NOMO-1 treated with dmso at 0.1 percent for 144 hours (cell line): ENCODE data around the gene HOXD4.

Source experiments
- DNase-seq: peaks from one replicate; lab custom pipeline; 2025; ENCODE audit not compliant: unreplicated experiment; lab: John Stamatoyannopoulos, UW

Gene HOXD4

GRCh38 chr2:176187899-176188773 lies 36.8 kb downstream of the HOXD4 start, which contains the start of gene HOXD1:
Gene HOXD1, plus strand, starts transcription at chr2:176188668. Its CDS starts 134 bp downstream, at chr2:176188802.
- no peak for DNase-seq

DNA sequence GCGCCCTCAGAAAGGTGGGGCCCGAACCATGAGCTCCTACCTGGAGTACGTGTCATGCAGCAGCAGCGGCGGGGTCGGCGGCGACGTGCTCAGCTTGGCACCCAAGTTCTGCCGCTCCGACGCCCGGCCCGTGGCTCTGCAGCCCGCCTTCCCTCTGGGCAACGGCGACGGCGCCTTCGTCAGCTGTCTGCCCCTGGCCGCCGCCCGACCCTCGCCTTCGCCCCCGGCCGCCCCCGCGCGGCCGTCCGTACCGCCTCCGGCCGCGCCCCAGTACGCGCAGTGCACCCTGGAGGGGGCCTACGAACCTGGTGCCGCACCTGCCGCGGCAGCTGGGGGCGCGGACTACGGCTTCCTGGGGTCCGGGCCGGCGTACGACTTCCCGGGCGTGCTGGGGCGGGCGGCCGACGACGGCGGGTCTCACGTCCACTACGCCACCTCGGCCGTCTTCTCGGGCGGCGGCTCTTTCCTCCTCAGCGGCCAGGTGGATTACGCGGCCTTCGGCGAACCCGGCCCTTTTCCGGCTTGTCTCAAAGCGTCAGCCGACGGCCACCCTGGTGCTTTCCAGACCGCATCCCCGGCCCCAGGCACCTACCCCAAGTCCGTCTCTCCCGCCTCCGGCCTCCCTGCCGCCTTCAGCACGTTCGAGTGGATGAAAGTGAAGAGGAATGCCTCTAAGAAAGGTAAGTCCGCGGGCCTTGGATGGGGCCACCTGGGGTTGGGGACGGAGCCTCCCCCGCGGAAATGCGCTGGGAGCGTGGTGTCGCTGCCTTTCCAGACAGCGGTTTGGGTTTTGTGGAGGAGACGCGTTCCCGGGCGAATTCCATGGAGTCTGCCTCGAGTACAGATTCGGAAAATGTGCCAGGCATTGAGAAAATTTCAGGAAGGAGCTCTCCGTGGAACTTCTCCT lies 37.7 kb downstream of the HOXD4 start:
- DNase-seq = no peak

- DNase-seq = no peak
These were observed 38.6 kb downstream of the HOXD4 start for GRCh38 chr2:176189681-176190641.

GRCh38 chr2:176192351-176192750 lies 41.0 kb downstream of the HOXD4 start:
- DNase-seq = no peak

DNA sequence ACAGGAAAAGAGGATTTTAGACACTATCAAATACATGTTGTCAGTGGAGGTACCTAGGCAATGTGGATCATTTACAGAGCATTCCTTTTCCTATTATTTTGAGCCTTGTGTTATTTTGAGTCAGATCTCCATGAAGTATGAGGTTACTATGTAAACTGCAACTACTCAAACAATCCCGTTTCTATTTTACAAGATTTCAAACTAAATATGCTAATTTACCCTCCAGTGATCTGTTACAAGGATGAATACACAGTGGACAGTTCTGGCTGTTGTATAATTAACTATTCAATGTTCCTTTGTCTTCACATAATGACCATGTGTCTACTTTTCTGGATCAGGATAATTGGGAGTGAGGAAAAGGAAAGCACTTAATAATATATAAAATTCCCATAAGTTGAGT lies 41.7 kb downstream of the HOXD4 start:
- no peak for DNase-seq

GRCh38 chr2:176199902-176200301 lies 48.6 kb downstream of the HOXD4 start:
- no peak for DNase-seq

DNA sequence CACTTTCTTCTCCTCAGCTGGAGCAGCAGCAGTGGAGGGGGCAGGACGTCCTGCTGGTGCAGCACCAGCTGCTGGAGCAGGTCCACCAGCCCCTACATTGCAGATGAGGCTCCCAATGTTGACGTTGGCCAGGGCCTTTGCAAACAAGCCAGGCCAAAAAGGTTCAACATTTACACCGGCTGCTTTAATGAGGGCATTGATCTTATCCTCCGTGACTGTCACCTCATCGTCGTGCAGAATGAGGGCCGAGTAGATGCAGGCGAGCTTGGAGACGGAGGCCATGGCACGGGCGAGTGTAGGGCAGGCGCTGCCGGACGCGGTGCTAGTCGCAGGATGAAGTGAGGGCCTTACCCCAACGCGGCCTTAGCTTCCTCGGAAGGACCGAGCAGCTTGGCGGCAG lies 49.6 kb downstream of the HOXD4 start:
- no peak for DNase-seq

GRCh38 chr2:176202491-176202890 lies 51.1 kb downstream of the HOXD4 start:
- DNase-seq = no peak
